ENCODE measurements around the gene DUS1L.

DUS1L gene

DNA sequence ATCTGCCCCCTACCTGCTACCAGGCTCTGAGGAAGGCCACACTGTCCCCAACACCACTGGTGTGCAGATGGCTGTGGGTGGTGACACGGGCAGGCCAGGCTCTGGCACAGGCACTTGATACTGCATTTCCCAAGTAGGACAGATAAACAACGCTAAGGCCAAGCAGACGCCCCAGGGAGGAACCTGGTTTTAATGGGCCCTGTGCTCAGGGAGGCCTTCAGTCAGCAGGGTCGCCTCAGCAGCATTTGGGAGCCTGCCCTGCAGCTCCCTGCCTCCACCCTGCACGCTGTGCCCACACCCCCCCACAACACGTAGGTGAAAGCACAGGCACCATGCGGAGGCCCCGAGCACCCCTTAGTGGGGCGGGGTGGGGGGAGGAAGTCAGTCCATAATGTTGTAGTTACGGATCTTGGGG is 35.7 kb upstream of the DUS1L start:
- no peak for ATAC-seq
- TF ChIP-seq, protein P1, sequence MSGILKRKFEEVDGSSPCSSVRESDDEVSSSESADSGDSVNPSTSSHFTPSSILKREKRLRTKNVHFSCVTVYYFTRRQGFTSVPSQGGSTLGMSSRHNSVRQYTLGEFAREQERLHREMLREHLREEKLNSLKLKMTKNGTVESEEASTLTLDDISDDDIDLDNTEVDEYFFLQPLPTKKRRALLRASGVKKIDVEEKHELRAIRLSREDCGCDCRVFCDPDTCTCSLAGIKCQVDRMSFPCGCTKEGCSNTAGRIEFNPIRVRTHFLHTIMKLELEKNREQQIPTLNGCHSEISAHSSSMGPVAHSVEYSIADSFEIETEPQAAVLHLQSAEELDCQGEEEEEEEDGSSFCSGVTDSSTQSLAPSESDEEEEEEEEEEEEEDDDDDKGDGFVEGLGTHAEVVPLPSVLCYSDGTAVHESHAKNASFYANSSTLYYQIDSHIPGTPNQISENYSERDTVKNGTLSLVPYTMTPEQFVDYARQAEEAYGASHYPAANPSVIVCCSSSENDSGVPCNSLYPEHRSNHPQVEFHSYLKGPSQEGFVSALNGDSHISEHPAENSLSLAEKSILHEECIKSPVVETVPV (CRISPR knock-in tag; IDR thresholded peaks at IDR 0.05), result no peak
- TF ChIP-seq GLIS3 (CRISPR knock-in tag; IDR thresholded peaks at IDR 0.05) (no peak), SNAI2 (CRISPR knock-in tag; IDR thresholded peaks at IDR 0.05) (no peak), OSR1 (CRISPR knock-in tag; IDR thresholded peaks at IDR 0.05) (no peak), ZNF565 (CRISPR knock-in tag; conservative IDR thresholded peaks at IDR 0.05; ENCODE audit: low read depth) (no peak), TCF4 (CRISPR knock-in tag; IDR thresholded peaks at IDR 0.05; ENCODE audit: borderline replicate concordance) (no peak), PPARA (CRISPR knock-in tag; IDR thresholded peaks at IDR 0.05; ENCODE audit: borderline replicate concordance) (no peak), ZFP3 (CRISPR knock-in tag; IDR thresholded peaks at IDR 0.05) (no peak), ZNF8 (CRISPR knock-in tag; IDR thresholded peaks at IDR 0.05) (no peak), ARNTL (CRISPR knock-in tag; IDR thresholded peaks at IDR 0.05; ENCODE audit: borderline replicate concordance, low read depth) (no peak), ZC3H10 (CRISPR knock-in tag; IDR thresholded peaks at IDR 0.05) (no peak), ESRRG (CRISPR knock-in tag; IDR thresholded peaks at IDR 0.05) (no peak), ISL1 (CRISPR knock-in tag; IDR thresholded peaks at IDR 0.05) (no peak)
- TF ChIP-seq, protein P2, sequence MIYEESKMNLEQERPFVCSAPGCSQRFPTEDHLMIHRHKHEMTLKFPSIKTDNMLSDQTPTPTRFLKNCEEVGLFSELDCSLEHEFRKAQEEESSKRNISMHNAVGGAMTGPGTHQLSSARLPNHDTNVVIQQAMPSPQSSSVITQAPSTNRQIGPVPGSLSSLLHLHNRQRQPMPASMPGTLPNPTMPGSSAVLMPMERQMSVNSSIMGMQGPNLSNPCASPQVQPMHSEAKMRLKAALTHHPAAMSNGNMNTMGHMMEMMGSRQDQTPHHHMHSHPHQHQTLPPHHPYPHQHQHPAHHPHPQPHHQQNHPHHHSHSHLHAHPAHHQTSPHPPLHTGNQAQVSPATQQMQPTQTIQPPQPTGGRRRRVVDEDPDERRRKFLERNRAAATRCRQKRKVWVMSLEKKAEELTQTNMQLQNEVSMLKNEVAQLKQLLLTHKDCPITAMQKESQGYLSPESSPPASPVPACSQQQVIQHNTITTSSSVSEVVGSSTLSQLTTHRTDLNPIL (CRISPR knock-in tag; IDR thresholded peaks at IDR 0.05; ENCODE audit: low read depth), result no peak
- TF ChIP-seq, protein P3, sequence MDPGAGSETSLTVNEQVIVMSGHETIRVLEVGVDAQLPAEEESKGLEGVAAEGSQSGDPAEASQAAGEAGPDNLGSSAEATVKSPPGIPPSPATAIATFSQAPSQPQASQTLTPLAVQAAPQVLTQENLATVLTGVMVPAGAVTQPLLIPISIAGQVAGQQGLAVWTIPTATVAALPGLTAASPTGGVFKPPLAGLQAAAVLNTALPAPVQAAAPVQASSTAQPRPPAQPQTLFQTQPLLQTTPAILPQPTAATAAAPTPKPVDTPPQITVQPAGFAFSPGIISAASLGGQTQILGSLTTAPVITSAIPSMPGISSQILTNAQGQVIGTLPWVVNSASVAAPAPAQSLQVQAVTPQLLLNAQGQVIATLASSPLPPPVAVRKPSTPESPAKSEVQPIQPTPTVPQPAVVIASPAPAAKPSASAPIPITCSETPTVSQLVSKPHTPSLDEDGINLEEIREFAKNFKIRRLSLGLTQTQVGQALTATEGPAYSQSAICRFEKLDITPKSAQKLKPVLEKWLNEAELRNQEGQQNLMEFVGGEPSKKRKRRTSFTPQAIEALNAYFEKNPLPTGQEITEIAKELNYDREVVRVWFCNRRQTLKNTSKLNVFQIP (CRISPR knock-in tag; IDR thresholded peaks at IDR 0.05; ENCODE audit: borderline replicate concordance, low read depth), result no peak
- TF ChIP-seq, protein P4, sequence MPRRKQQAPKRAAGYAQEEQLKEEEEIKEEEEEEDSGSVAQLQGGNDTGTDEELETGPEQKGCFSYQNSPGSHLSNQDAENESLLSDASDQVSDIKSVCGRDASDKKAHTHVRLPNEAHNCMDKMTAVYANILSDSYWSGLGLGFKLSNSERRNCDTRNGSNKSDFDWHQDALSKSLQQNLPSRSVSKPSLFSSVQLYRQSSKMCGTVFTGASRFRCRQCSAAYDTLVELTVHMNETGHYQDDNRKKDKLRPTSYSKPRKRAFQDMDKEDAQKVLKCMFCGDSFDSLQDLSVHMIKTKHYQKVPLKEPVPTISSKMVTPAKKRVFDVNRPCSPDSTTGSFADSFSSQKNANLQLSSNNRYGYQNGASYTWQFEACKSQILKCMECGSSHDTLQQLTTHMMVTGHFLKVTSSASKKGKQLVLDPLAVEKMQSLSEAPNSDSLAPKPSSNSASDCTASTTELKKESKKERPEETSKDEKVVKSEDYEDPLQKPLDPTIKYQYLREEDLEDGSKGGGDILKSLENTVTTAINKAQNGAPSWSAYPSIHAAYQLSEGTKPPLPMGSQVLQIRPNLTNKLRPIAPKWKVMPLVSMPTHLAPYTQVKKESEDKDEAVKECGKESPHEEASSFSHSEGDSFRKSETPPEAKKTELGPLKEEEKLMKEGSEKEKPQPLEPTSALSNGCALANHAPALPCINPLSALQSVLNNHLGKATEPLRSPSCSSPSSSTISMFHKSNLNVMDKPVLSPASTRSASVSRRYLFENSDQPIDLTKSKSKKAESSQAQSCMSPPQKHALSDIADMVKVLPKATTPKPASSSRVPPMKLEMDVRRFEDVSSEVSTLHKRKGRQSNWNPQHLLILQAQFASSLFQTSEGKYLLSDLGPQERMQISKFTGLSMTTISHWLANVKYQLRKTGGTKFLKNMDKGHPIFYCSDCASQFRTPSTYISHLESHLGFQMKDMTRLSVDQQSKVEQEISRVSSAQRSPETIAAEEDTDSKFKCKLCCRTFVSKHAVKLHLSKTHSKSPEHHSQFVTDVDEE (CRISPR knock-in tag; IDR thresholded peaks at IDR 0.05), result no peak
- TF ChIP-seq, protein P5, sequence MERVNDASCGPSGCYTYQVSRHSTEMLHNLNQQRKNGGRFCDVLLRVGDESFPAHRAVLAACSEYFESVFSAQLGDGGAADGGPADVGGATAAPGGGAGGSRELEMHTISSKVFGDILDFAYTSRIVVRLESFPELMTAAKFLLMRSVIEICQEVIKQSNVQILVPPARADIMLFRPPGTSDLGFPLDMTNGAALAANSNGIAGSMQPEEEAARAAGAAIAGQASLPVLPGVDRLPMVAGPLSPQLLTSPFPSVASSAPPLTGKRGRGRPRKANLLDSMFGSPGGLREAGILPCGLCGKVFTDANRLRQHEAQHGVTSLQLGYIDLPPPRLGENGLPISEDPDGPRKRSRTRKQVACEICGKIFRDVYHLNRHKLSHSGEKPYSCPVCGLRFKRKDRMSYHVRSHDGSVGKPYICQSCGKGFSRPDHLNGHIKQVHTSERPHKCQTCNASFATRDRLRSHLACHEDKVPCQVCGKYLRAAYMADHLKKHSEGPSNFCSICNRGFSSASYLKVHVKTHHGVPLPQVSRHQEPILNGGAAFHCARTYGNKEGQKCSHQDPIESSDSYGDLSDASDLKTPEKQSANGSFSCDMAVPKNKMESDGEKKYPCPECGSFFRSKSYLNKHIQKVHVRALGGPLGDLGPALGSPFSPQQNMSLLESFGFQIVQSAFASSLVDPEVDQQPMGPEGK (CRISPR knock-in tag; IDR thresholded peaks at IDR 0.05; ENCODE audit: borderline replicate concordance), result no peak

DNA sequence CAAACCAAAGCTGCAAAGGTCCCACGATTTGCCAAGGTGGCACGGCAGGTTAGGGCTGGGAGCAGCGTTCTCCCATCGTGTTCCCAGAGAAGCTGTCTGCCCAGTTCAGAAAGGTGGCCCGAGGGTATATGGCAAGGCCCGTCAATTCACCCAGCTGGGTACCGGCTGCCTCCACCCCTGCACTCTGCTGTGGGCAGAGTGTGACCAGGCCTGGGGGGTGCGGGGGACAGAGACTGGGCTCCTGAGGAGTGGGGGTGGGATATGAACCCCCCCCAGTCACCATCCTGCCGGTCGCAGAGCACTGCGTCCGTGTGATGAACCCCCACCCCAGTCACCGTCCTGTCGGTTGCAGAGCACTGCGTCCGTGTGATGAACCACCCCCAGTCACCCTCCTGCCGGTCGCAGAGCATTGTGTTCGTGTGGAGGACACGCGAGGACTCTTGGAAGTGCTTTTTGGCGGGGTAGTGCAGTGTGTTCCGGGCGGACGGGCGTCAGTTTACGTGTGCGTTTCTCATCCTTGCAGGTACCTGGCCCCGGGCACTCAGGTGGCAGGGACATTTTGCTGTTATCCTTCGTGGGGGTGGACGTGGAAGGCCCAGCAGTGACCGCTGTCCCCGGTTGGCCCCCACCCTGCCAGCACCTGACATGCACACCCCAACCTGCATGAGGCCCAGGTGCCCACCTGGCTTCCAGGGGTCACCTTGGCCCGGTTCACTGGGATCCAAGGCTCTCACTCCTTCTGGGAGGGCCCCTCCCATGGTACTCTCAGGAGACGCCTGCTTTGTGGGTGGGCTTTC is 35.1 kb upstream of the DUS1L start:
- TF ChIP-seq ZFP30 (CRISPR knock-in tag; IDR thresholded peaks at IDR 0.05) (no peak), ZNF8 (CRISPR knock-in tag; IDR thresholded peaks at IDR 0.05) (no peak), TCF4 (CRISPR knock-in tag; IDR thresholded peaks at IDR 0.05; ENCODE audit: borderline replicate concordance) (no peak), ESRRG (CRISPR knock-in tag; IDR thresholded peaks at IDR 0.05) (no peak)
- TF ChIP-seq, protein P4 (CRISPR knock-in tag; IDR thresholded peaks at IDR 0.05), result no peak
- TF ChIP-seq, protein P5 (CRISPR knock-in tag; IDR thresholded peaks at IDR 0.05; ENCODE audit: borderline replicate concordance), result no peak
- ATAC-seq, result no peak
